ENCODE results near the gene C3orf22.

Gene C3orf22

GRCh38 chr3:126515066-126515706 lies 43.5 kb downstream of the C3orf22 start:
- Histone ChIP-seq H3K27me3 (ENCODE audit: insufficient read depth, poor library complexity, severe bottlenecking) (no peaks in the 10 kb centered on the region), H3K4me3 (replicated peaks; ENCODE audit: insufficient read depth, low read length) (no peak overlapping the region), H3K27ac (replicated peaks) (no peak overlapping the region)
- TF ChIP-seq SPI1 (IDR thresholded peaks at IDR 0.05; ENCODE audit: borderline replicate concordance, low read depth) (no peak), REST (IDR thresholded peaks at IDR 0.05; ENCODE audit: insufficient replicate concordance, low read depth) (no peak), POLR2AphosphoS5 (IDR thresholded peaks at IDR 0.05; ENCODE audit: low read depth) (no peak), CTCF (IDR thresholded peaks at IDR 0.05; ENCODE audit: insufficient read depth, low read length) (no peak), GABPA (IDR thresholded peaks at IDR 0.05; ENCODE audit: low read depth) (no peak)
- no peak for DNase-seq (ENCODE audit: low read depth in 1 of 2, low spot score in 1 of 2)

GRCh38 chr3:126514161-126514560 lies 44.6 kb downstream of the C3orf22 start:
- H3K4me3 ChIP-seq (replicated peaks; ENCODE audit: insufficient read depth, low read length), result no peak overlapping the region
- no peaks in the 10 kb centered on the region for H3K27me3 ChIP-seq (ENCODE audit: insufficient read depth, poor library complexity, severe bottlenecking)
- no peak for TF ChIP-seq SPI1 (IDR thresholded peaks at IDR 0.05; ENCODE audit: borderline replicate concordance, low read depth)
- no peak for TF ChIP-seq GABPA (IDR thresholded peaks at IDR 0.05; ENCODE audit: low read depth)
- TF ChIP-seq REST (IDR thresholded peaks at IDR 0.05; ENCODE audit: insufficient replicate concordance, low read depth), result no peak
- no peak for TF ChIP-seq POLR2AphosphoS5 (IDR thresholded peaks at IDR 0.05; ENCODE audit: low read depth)
- TF ChIP-seq CTCF (IDR thresholded peaks at IDR 0.05; ENCODE audit: insufficient read depth, low read length), result no peak
- no peak for DNase-seq (ENCODE audit: low read depth in 1 of 2, low spot score in 1 of 2)
- no peak overlapping the region for H3K27ac ChIP-seq (replicated peaks)

DNA sequence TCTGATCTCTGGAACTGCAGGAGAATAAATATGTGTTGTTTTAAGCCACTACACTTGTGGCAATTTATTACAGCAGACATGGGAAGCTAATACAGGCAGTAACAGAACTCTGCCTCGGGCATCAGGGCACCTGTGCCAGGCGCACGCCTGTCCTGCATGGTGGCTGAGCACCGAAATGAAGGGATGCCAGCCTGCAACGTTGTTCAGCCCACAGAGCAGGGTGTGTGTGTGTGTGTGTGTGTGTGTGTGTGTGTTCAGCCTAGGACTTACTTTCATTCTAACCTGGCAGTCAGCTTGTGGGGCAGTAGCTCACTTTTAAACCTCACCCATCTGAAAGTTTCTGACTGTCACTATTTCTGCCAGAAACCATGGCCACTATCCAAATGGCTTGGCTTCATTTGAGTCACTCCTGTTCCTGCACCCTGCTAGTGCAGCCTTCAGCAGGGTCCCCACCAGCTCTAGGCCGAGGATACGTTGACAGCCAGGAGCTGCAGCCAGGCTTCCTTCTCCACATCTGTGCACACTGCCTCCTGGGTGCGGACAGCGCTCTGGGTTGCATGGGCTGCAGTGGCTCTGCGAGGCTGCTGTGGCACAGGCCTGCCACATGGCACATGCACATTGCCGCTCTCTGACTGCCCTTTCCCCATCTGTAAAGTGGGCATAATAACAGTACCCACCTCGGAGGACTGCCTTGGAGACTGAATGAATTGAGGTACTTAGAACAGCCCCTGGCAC lies 45.6 kb downstream of the C3orf22 start:
- TF ChIP-seq CTCF (IDR thresholded peaks at IDR 0.05; ENCODE audit: insufficient read depth, low read length) (no peak), GABPA (IDR thresholded peaks at IDR 0.05; ENCODE audit: low read depth) (no peak), POLR2AphosphoS5 (IDR thresholded peaks at IDR 0.05; ENCODE audit: low read depth) (no peak), REST (IDR thresholded peaks at IDR 0.05; ENCODE audit: insufficient replicate concordance, low read depth) (no peak), SPI1 (IDR thresholded peaks at IDR 0.05; ENCODE audit: borderline replicate concordance, low read depth) (no peak)
- H3K27ac ChIP-seq (replicated peaks), result no peak overlapping the region
- H3K4me3 ChIP-seq (replicated peaks; ENCODE audit: insufficient read depth, low read length), result no peak overlapping the region
- H3K27me3 ChIP-seq (ENCODE audit: insufficient read depth, poor library complexity, severe bottlenecking), result no peaks in the 10 kb centered on the region
- no peak for DNase-seq (ENCODE audit: low read depth in 1 of 2, low spot score in 1 of 2)
